ENCODE data around the gene TREH.
"Not testable (repeated sequence)": the region's sequence is repeated elsewhere in the genome, so short reads cannot be mapped to it uniquely, and the experiment has no call there.

The TREH gene

DNA sequence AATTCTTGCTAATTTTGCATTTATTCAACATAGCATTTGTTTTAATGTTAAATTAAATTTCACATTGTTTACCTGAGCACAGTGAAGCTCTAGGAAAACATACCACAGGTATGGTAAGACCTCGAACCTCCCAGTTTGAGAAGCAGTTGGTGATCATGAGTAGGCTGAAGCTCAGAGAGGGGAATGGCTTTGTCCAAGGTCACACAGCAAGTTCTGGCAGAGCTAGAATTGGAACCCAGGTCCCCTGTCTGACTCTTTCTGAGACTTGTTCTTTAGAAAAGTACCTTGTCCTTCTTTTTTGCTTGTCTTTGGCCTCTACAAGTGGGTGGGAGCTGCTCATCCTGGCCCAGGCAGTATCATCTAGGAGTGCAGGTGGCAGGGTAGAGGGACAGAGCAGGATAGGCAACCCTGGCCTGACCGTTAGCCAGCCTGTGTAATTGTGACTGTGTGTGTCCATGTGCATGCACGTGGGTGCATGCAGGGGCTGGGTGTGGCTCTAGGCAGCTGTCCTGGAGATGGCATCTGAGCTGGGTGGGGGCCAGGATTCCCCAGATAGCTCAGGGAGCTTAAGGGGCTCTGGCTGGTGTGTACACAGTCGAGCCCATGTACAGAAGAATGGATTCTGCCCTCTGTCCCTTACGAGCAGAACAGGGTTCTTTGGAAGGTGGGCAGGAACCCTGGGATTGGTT is 50.4 kb downstream of the TREH start:
- no peak for DNase-seq (ENCODE audit: low spot score)

DNA sequence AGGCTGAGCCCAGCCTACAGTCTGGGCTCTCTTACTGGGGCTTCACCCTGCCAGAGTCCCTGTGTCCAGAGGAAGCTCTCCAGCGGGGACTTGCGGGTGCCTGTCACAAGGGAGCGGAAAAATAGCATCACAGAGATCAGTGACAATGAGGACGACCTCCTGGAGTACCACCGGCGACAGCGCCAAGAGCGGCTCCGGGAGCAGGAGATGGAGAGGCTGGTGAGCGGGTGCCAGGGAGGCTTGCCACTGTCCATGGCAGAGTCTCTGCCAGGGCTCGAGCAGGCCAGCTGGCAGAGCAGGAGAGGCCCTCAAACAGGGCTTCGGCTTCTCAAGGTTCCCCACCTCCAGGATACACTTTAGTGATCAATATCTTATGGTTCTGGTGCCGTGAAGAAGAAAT is 51.0 kb downstream of the TREH start:
- no peak for DNase-seq (ENCODE audit: low spot score)

DNA sequence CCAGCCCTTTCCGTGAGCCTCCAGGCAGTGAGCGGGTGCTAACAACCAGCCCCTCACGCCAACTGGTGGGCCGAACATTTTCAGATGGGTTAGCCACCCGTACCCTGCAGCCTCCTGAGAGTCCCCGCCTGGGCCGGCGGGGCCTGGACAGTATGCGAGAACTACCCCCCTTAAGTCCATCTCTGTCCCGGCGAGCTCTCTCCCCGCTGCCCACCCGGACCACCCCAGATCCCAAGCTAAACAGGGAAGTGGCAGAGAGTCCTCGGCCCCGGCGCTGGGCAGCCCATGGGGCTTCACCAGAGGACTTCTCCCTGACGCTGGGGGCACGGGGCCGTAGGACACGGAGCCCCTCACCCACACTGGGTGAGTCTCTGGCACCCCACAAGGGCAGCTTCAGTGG is 51.4 kb downstream of the TREH start:
- DNase-seq (ENCODE audit: low spot score), result no peak

DNA sequence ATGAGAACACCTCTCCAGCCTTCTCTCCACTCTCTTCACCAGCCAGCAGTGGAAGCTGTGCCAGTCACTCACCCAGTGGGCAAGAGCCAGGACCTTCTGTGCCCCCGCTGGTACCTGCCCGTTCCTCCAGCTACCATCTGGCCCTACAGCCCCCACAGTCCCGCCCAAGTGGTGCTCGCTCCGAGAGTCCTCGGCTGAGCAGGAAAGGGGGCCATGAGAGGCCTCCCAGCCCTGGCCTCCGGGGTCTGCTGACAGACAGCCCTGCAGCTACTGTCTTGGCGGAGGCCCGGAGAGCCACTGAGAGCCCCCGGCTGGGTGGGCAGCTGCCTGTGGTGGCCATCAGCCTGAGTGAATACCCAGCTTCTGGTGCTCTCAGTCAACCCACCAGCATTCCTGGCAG is 51.9 kb downstream of the TREH start:
- DNase-seq (ENCODE audit: low spot score), result no peak

DNA sequence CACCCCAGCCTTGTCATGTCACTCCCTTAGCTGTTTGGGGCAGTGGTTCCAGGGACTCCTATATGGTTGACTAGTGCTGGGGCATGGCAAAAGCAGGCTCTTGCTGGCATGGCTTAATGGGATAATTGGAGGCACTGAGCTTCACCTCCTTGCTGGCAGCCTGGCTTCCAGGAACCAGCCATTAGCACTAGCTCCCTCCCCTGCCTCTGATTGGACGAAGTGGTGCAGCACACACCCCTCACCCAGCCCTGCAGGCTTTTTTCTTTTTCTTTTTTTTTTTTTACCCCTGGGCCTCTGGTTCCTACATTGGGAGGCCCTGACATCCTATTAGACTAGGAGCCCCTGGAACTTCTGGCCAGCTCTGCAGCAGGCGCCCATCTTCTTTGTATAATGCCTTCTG is 53.5 kb downstream of the TREH start:
- no peak for DNase-seq (ENCODE audit: low spot score)

DNA sequence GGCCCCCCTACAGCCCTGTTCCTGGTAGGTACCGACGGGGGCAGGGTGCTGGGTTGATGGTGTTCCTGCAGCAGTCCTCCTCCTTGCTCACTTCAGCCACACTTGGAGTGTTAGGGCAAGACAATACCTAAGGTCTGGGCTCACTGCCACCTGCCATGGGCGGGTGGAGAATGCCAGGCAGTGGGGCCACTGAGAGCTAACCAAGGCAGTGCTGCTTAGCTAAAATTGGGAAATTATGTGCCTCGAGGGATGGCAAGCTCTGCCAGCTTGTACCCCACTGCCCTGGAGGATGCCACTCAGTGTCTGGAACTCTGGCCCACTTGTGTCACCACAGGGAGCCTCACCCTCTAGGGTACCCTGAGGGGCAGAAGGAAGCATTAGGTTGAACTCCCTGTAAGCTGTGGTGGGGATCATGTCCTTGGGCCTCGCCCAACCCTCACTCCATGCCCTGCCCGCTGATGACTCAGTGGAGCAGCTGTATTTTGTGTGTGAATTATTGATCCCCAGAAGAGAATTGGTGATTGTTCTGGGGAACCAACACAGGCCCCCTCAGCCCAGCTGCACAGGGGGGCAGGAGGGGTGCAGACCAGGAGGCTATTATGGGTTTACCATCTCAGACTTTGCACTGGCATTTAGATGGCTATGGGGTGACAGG is 54.3 kb downstream of the TREH start:
- DNase-seq (ENCODE audit: low spot score), result no peak

DNA sequence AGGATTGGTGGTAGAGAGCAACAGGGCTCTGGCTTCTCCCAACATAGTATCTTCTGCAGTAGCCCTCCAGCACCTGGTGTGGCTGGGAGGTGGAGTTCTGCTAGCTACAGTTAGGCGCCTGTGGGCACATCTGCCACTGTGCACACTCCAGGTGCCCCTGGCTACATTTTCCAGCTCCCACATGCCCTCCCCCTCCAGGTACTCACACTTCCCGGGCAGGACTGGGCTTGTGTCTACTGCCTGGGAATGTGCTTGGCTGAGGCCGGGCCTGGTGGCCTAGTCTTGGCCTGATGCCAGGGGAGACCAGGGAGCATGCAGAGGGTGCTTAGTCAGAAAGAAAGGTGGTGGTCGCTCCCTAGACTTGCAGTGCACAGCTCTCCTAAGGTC is 56.2 kb downstream of the TREH start:
- DNase-seq (ENCODE audit: low spot score), result no peak

DNA sequence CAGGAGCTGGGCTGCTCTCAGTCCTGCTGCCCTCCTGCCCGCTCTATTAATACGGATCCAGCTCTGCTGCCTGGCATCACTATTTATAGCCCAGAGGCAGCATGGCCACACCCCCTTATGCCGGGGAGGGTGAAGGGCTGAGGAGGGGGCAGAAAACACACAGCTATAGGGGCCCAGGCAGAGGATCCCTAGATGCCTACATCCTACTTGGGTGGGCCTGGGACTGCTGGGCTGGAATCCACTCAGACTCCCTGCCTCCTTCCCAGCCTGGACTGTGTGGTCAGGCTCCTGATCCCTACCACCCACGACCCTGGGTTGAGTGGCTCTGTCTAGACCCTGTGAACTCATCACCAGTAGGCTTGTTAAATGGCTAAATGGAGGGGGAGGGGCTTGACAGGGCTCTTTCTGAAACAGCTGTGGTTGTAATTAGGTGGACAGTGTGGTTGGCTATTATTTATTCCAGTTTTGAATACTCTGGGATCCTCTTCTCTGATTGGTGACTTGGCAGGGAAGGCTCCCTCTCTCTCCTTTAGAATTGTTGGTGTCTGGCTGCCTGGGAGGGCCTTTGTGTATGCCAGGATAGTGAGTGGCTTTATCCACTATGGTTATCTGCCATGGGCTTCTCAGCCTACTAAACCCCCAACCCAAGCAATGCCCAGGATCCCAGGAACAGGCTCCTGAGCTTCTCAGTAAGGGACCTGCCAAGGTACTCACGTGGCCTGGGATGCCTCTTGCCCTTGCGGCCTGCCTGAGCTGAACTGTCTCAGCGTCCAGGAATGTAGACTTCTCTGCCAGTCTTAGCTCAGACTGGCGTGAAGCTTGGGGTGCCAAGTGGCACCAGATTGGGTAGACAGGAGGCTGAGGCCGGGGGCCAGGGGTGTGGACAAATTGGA is 56.8 kb downstream of the TREH start:
- DNase-seq (ENCODE audit: low spot score), result no peak

DNA sequence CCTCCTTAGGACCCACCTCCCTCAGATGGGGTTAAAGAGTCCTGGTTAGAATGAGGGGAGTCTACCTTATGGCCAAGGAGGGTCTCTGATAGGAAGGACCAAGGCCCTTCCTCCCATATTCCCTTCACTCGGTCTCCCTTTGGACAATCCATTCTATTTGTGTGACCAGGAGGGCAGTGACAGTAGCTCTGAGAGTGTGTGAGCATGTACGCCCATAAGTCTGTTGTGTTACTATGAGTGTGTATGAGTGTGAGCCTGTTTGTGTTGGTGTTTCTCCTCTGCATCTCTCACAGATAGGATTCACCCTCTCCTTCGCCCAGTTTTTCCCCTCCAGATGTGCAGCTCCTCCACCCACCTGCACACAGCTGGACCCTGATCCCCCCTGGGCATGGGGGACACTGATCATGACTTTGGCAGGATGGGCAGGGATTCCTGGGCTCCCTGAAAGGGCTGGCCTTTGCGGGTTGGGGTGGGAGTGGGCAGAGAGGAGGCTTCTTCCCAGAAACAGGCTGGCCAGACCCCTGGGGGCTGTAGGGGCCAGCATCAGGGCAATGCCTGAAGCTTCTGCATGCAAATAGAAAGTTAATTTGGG is 57.6 kb downstream of the TREH start:
- no peak for DNase-seq (ENCODE audit: low spot score)

DNA sequence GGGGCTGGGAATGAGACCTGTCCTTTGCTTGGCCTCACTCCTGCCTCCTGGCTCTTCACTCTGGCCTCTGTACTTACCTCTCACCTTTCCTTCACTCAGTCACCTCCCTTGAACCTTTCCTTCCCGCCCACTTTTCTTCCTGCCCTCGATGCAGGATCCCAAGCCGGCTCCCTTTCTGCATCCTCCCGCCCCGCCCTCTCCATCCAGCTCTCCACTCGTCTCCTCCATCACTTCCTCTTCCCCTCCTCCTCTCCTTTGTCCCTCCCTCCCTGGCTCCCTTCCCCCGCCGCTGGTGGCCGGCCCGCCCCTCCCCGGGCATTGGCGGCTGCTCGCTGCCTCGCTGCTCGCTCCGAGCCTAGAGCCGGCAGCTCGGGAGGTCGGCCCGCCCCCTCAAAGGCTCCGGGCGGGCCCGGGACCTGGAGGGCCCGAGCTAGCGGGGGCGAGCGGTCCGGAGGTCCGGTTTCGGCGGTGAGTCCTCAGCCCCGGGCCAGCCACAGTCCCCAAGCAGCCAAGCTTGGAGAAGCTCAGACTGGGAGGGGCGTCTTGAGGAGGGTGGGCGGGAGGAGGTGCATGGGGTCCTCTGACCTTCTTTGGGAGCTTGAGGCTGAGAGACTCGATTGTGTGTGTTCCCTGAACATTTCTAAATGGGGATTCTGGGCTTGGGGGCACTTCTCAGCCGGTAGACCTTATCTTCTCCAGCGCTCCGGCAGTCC is 58.2 kb downstream of the TREH start:
- DNase-seq (ENCODE audit: low spot score), result peak; percentile 73

DNA sequence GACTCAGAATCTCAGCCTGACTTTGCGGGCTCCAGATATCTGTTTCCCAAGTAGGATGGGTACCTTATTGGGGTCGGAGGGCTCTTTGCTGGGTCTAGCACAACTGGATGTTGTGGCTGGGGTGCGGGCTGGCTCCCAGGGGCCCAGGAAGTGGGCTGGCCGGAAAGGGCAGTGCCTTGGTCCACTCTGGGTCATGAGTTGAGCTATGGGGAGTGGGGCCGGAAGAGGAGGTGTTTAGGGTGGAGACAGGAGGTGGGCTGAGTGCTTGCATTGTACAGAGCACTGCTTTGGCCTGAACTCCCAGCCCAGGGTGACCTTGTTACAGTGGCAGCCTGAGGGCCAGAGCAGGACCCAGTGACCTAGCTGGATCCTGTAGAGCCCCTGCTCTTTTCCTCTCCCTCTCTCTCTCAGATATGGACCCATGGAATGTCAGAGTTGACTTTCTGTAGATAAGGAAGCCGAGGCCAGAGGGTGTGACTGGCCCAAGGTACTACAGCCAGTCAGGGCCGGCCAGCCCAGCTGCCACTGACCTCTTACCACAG is 58.9 kb downstream of the TREH start:
- no peak for DNase-seq (ENCODE audit: low spot score)

DNA sequence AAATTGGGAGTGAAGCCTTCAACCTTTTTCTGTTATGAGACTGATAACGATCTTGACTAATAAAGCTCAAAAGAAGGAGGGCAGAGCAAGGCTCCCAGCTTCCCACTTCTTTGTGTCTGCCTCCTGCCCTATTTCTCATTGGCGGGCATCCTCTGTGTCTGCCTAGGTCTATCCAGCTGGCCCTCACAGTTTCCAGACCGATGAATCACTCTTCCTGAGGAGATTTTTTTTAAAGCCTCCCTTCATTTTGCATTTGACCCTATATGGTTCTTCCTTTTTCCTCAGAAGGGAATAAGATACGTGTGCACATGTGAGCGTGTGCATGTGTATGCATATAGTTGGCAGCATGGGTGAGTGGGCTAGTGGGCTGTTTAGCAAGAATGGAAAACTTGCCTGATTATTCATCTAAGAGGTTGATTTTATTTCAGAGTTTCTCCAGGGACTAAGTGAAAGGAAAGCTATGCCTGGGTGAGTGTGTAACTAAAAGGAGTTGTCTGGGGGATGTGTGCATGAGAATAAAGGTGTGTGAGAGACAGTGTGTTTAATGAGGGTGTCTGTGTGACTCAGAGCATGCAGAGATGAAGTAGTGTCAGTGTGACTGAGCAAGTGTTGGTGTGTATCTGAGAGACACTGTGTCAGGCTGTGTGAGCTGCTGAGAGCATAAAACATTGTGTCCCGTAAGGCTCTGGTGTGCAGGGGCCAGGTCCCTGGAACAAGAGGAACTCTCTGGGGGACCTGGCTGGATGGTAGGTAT is 59.8 kb downstream of the TREH start:
- DNase-seq (ENCODE audit: low spot score), result no peak

DNA sequence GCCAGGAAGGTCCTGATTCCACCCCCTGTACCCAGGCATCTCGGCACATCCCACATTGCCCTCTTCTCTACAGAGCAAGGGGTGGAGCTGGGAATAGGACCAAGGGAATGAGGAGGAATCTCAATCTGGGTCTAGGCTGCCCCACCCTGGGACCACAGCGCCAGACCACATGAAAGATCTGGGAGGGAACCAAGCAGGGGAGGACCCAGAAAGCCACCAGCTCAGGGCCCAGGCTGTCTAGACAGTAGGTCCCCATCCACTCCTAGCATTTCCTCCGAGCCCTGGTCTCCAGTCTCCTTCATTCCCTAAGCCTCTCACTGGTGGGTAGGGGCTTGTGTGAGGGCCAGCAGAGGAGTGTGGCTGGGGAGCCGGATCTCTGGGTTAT is 60.5 kb downstream of the TREH start:
- DNase-seq (ENCODE audit: low spot score), result no peak

DNA sequence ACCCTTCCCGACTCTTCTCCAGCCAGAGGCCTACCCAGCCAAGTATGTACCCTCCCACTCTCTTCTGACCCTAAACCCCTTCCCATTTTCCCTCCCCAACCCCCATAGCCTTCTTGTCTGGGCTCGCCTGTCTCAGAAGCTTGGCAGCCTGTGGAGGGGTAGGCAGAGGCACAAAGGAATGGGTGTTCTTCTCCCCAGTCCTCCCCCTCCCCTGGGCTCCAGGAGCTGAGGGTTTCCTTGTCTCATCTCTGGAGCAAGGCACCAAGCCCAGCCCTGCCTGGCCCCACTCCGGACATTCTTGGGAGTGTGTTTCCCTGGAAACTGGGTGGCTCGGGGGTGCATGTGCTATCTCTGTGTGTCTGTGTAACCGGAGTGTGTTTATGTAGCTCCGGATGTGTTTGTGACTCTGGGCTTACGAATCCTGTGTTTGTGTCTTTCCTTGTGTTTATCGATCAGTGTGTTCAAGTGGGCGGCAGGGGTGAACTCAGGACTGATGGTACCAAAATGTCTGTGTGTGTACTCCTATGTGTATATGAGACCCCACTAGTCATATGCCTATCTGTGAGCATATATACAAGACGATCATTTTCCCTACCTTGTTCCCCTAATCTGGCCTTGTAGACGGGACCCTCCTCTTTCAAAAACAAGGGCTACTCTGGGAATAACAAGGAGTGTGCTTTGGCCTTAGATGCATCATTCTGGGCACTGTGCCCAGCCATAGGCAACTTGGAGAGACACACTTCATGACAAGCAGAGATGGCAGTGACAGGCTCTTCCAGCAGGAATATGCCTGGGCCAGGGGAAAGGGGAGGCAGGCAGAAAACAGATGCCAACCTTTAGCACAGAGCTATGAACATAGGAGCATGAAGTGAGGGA is 61.1 kb downstream of the TREH start:
- no peak for DNase-seq (ENCODE audit: low spot score)

DNA sequence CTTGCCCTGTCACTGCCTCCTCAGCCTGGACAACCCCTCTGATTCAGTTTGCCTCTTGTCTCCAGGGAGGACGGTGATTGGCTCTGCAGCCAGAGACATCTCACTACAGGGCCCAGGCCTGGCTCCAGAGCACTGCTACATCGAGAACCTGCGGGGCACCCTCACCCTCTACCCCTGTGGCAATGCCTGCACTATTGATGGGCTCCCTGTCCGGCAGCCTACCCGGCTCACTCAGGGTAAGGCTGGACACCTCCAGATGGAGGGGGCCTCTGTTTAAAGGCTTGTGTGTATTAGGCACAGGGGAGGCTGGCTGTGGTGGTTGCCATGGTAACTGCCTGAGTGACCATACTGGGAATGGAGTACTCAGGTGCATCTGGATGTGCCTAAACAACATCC is 63.5 kb downstream of the TREH start:
- no peak for DNase-seq (ENCODE audit: low spot score)

DNA sequence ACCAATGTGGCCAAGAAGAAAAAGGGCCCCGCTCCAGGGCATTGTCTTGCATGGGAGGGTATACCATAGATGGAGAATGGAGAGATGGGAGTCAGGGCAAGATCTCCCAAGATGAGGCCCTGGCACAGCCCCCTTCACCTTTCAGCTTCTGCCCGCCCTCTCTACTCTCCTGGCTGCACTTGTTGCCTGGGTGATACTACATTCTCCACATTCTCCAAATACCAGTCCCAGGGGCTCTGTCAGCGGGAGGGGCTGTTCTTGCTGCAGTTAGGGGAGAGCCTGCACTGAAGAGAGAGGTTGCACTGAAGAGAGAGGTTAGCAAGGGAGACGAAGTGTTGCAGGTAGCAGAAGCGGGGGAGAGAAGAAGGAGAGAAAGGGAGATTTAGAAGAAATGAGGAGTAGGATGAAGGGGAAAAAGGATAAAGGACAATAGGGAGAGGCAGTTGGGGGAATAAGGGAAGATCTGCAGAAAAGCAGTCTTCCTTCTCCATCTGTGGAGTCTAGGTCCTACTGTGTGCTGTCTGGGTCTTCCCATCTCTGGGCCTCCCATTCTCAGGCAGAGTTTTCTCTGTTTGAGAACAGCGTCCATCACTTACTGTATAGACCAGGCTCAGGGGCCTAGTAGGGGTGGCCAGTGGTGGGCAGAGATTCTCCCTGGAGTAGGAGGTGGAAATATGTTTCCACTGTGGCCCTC is 64.0 kb downstream of the TREH start:
- no peak for DNase-seq (ENCODE audit: low spot score)

DNA sequence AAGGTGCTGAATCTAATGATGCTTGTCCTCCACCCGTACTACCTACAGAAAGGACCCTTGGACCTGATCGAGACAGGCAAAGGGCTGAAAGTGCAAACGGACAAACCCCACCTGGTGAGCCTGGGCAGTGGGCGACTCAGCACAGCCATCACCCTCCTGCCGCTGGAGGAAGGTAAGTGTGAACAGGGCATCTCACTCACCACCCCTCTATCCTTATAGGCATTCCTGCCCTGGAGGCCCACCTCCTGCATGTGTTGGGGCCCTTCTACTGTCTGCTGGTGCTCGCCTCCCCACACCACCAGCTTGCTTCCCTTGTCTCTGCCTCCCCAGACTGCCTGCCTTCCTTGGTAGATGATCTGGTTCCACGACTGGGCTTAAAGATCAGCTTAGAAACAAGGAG is 64.9 kb downstream of the TREH start:
- DNase-seq (ENCODE audit: low spot score), result no peak

DNA sequence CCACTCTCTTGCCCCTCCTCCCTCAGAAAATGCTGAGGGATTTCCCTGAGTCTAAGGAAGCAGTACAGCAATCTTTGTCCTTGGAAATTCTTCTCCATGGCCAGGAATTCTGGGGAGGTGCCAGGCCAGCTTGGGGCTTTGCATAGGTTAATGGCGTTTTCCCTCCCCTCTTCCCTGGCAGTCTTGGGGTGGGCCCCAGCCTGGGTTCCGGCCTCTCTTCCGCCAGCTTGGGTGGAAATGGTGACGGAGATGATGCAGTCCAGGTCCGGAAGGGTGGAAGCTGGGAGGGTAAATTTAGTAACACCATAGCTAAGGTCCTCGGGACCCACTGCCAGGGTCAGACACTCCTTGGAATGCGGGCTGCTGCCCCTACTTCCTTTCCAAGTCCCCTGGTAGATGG is 67.1 kb downstream of the TREH start:
- no peak for DNase-seq (ENCODE audit: low spot score)

DNA sequence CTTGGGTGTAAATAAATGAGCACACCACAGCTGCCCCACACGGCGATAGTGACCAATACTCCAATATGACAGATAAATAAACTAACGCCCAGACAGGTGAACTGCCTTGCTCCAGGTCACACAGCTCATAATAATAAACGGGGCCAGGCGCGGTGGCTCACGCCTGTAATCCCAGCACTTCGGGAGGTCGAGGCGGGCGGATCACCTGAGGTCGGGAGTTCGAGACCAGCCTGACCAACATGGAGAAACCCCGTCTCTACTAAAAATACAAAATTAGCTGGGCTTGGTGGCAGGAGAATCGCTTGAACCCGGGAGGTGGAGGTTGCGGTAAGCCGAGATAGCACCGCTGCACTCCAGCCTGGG is 68.0 kb downstream of the TREH start:
- DNase-seq (ENCODE audit: low spot score), result not testable (repeated sequence)
